Measurements from ENCODE around the gene GPX3.

DNA sequence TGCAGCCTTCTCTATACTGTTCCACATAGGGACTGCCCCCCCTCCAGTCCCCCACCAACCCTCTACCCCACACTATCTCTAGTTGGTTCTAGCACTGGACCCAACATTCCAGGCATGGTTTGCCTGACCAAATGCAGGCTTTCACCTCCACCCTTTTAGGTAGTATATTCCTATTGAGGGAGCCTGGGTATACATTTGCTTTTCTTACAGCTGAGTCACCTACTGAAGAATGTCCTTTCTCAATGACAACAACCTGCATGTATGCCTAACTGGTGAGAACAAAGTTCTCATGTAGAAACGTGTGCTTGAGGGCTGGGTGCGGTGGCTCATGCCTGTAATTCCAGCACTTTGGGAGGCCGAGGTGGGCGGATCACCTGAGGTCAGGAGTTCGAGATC lies 52.2 kb downstream of the GPX3 start:
- TF ChIP-seq TAF1 (IDR thresholded peaks at IDR 0.05; ENCODE audit: borderline replicate concordance, insufficient read depth, low read length), result no peak
- TF ChIP-seq POLR2AphosphoS5 (IDR thresholded peaks at IDR 0.05; ENCODE audit: low read depth, low read length), result no peak

Measured in PFSK-1 (cell line).